ENCODE data around the gene ZFAND3.

GRCh38 chr6:38178584-38178886, 359.0 kb downstream of the ZFAND3 start:
- TF ChIP-seq POLR2AphosphoS5 (IDR thresholded peaks at IDR 0.05; ENCODE audit: low read depth, low read length), result no peak
- no peak for TF ChIP-seq POLR2A (IDR thresholded peaks at IDR 0.05; ENCODE audit: borderline replicate concordance, extremely low read depth, insufficient read depth, insufficient read length)
- no peak for TF ChIP-seq SIN3A (IDR thresholded peaks at IDR 0.05; ENCODE audit: low read depth)
- no peak for TF ChIP-seq ZBTB33 (IDR thresholded peaks at IDR 0.05; ENCODE audit: extremely low read depth, insufficient replicate concordance, low read length)
- no peak for TF ChIP-seq CTCF (IDR thresholded peaks at IDR 0.05 in 2 of 3, conservative IDR thresholded peaks at IDR 0.05 in 1 of 3; ENCODE audit: borderline replicate concordance in 1 of 3, insufficient read depth in 1 of 3, low read depth in 2 of 3, low read length in 2 of 3)
- no peak for TF ChIP-seq EZH2 (IDR thresholded peaks at IDR 0.05)
- no peak for TF ChIP-seq MAX (IDR thresholded peaks at IDR 0.05)
- TF ChIP-seq CBX3 (IDR thresholded peaks at IDR 0.05; ENCODE audit: low read depth), result no peak
- no peak for TF ChIP-seq YY1 (IDR thresholded peaks at IDR 0.05; ENCODE audit: extremely low read depth, insufficient replicate concordance, low read depth, low read length)
- no peak for TF ChIP-seq REST (IDR thresholded peaks at IDR 0.05; ENCODE audit: low read depth)
- no peak for TF ChIP-seq ZNF274 (IDR thresholded peaks at IDR 0.05; ENCODE audit: low read depth, low read length)
- no peak for TF ChIP-seq EZH2phosphoT487 (IDR thresholded peaks at IDR 0.05; ENCODE audit: borderline replicate concordance)
